Fibroblast of skin of abdomen (primary cell): ENCODE results near the gene GOLPH3.
"Not testable (repeated sequence)": the region's sequence is repeated elsewhere in the genome, so short reads cannot be mapped to it uniquely, and the experiment has no call there.

Experiments
- DNase-seq: peaks from one replicate; pipeline ENCODE4 v3.0.0-alpha.2; 2013

The GOLPH3 gene

DNA sequence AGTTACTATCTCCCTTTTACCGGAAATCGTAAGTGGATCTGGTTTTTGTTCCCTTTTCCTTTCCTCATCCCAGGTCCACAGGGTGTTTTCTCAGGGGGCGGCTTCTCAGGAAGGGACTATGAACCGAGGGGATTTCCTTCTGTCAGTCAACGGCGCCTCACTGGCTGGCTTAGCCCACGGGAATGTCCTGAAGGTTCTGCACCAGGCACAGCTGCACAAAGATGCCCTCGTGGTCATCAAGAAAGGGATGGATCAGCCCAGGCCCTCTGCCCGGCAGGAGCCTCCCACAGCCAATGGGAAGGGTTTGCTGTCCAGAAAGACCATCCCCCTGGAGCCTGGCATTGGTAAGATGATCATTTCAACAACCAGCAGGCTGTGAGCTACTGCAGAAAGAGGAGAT is 75.8 kb downstream of the GOLPH3 start:
- DNase-seq: no peak

DNA sequence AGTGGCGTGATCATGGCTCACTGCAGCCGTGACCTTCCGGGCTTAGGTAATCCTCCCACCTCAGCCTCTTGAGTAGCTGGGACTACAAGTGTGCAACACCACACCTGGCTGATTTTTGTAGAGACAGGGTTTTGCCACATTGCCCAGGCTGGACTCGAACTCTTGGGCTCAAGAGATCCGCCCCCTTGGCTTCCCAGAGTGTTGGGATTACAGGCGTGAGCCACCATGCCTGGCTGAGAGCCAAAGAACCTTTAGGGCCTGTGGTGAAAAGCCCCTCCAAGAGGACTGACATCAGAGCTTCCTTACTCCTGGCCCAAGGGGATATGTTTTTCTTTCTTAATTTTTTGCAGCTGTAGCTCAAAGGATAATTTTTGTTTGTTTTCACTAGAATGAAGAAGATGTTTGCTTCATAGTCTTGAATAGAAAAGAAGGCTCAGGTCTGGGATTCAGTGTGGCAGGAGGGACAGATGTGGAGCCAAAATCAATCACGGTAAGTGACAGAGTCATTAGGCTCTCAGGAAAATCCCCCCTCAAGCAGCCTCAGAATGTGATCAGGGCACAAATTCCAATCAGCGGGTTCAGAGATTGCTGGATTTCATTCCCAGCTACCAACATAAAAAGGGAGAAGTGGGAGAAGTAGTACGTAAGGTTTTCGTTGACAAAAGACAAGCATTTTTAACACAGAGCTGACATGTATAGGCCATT is 77.1 kb downstream of the GOLPH3 start:
- DNase-seq: peak; percentile 38

- peak; percentile 28 for DNase-seq
Measured at GRCh38 chr5:32095261-32095671, 78.9 kb downstream of the GOLPH3 start.

DNA sequence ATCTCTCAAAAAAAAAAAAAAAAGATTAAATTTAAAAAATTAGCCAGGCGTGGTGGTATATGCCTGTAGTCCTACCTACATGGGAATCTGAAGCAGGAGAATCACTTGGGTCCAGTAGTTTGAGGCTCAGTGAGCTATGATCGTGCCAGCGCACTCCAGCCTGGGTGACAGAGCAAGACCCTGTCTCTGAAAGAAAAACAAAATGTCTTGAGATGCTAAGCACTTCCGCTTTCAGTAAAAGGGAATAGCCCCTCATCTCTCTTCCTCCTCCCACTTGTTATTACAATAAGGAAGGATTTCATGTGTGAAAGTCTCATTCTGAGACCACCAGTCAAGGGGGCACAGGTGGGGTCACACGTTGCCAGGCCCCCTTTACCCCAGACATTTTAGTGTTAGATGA is 79.4 kb downstream of the GOLPH3 start:
- DNase-seq: no peak

GRCh38 chr5:32092938-32093812 is 80.9 kb downstream of the GOLPH3 start:
- DNase-seq: peak; percentile 72

DNA sequence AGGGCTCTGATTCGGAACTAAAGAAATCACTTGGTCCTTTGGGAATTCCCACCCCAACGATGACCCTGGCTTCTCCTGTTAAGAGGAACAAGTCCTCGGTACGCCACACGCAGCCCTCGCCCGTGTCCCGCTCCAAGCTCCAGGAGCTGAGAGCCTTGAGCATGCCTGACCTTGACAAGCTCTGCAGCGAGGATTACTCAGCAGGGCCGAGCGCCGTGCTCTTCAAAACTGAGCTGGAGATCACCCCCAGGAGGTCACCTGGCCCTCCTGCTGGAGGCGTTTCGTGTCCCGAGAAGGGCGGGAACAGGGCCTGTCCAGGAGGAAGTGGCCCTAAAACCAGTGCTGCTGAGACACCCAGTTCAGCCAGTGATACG is 83.4 kb downstream of the GOLPH3 start:
- no peak for DNase-seq

DNA sequence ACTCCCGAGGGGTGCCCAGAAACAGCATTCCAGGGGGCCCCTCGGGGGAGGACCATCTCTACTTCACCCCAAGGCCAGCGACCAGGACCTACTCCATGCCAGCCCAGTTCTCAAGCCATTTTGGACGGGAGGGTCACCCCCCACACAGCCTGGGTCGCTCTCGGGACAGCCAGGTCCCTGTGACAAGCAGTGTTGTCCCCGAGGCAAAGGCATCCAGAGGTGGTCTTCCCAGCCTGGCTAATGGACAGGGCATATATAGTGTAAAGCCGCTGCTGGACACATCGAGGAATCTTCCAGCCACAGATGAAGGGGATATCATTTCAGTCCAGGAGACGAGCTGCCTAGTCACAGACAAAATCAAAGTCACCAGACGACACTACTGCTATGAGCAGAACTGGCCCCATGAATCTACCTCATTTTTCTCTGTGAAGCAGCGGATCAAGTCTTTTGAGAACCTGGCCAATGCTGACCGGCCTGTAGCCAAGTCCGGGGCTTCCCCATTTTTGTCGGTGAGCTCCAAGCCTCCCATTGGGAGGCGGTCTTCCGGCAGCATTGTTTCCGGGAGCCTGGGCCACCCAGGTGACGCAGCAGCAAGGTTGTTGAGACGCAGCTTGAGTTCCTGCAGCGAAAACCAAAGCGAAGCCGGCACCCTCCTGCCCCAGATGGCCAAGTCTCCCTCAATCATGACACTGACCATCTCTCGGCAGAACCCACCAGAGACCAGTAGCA is 83.9 kb downstream of the GOLPH3 start:
- no peak for DNase-seq

DNA sequence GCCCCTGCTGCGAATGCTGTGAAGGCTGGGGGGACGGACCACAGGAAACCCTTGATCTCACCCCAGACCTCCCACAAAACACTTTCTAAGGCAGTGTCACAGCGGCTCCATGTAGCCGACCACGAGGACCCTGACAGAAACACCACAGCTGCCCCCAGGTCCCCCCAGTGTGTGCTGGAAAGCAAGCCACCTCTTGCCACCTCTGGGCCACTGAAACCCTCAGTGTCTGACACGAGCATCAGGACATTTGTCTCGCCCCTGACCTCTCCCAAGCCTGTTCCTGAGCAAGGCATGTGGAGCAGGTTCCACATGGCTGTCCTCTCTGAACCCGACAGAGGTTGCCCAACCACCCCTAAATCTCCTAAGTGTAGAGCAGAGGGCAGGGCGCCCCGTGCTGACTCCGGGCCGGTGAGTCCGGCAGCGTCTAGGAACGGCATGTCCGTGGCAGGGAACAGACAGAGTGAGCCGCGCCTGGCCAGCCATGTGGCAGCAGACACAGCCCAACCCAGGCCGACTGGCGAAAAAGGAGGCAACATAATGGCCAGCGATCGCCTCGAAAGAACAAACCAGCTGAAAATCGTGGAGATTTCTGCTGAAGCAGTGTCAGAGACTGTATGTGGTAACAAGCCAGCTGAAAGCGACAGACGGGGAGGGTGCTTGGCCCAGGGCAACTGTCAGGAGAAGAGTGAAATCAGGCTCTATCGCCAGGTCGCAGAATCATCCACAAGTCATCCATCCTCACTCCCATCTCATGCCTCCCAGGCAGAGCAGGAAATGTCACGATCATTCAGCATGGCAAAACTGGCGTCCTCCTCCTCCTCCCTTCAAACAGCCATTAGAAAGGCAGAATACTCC is 84.7 kb downstream of the GOLPH3 start:
- no peak for DNase-seq

DNA sequence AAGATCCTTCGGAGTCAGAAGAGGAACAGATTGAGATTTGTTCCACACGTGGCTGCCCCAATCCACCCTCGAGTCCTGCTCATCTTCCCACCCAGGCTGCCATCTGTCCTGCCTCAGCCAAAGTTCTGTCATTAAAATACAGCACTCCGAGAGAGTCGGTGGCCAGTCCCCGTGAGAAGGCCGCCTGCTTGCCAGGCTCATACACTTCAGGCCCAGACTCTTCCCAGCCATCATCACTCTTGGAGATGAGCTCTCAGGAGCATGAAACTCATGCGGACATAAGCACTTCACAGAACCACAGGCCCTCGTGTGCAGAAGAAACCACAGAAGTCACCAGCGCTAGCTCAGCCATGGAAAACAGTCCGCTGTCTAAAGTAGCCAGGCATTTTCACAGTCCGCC is 85.9 kb downstream of the GOLPH3 start:
- DNase-seq: no peak

DNA sequence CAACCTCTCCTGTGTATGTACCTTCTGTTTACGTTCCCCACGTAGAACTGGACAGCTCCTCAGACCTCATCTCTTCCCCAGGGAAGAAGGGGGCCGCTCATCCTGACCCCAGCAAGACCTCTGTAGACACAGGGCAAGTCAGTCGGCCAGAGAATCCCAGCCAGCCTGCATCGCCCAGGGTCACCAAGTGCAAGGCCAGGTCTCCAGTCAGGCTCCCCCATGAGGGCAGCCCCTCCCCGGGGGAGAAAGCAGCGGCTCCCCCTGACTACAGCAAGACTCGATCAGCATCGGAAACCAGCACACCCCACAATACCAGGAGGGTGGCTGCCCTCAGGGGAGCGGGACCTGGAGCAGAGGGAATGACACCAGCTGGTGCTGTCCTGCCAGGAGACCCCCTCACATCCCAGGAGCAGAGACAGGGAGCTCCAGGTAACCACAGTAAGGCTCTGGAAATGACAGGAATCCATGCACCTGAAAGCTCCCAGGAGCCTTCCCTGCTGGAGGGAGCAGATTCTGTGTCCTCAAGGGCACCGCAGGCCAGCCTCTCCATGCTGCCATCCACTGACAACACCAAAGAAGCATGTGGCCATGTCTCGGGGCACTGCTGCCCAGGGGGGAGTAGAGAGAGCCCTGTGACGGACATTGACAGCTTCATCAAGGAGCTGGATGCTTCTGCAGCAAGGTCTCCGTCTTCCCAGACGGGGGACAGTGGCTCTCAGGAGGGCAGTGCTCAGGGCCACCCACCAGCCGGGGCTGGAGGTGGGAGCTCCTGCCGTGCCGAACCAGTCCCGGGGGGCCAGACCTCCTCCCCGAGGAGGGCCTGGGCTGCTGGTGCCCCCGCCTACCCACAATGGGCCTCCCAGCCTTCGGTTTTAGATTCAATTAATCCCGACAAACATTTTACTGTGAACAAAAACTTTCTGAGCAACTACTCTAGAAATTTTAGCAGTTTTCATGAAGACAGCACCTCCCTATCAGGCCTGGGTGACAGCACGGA is 86.7 kb downstream of the GOLPH3 start:
- DNase-seq: no peak

GRCh38 chr5:32083981-32084430 is 90.1 kb downstream of the GOLPH3 start:
- no peak for DNase-seq

DNA sequence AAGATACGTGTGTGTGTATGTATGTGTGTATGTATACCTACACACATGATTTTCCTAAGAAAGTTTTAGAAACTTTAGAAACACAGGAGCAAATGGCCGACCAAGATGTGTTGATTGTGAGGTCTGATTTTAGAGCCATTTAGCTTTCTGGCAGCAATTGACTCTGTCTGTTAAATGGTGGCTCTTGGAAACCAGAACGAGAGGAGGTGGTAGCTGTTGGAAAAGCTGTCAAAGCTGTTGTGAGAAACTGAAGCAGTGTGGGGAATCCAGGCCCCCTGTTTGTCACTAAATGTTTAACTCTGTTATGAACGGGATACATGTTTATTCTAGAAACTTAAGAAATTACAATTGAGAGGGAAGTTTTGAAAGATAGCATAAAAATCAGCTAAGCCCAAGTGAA is 91.4 kb downstream of the GOLPH3 start:
- no peak for DNase-seq

GRCh38 chr5:32080565-32080964 is 93.6 kb downstream of the GOLPH3 start:
- DNase-seq: not testable (repeated sequence)

DNA sequence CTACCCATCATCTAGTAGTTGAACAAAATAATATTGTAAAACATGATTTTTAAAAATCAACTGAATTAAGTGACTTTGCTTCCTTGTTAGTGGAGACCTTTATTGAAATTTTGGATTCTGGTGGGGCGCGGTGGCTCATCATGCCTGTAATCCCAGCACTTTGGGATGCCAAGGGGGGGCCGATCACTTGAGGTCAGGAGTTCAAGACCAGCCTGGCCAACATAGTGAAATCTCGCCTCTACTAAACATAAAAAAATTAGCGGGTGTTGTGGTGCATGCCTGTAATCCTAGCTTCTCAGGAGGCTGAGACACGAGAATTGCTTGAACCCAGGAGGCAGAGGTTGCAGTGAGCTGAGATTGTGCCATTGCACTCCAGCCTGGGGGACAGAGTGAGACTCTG is 95.3 kb downstream of the GOLPH3 start:
- not testable (repeated sequence) for DNase-seq

- peak; percentile 52 for DNase-seq
Measured at GRCh38 chr5:32076699-32077695, 97.1 kb downstream of the GOLPH3 start.
